SK-N-SH (cell line): ENCODE data around the gene MTPN. TPM values are rescaled to one million over a fixed set of nuclear protein-coding genes. Genes with fewer than 3 reads are reported as not detected.

ENCODE experiments used
- CTCF ChIA-PET: fragments of 300-600, 350-600 bp; formaldehyde crosslinking; extraction: SDS; loops from one replicate; lab custom pipeline; 2021; lab: Yijun Ruan, JAX
- POLR2A ChIA-PET: fragments of 350-600 bp; sonication (Branson Sonifier 250); formaldehyde crosslinking; extraction: SDS; loops from one replicate; lab custom pipeline; 2020; ENCODE audit warnings: antibody characterized with exemption, inconsistent platforms; lab: Yijun Ruan, JAX
- DNase-seq: peaks from one replicate; pipeline ENCODE4 v3.0.0; 2012
- H2AFZ ChIP-seq: fragments of 200-600 bp; sonication (generic); 2 replicates; pipeline ENCODE4 v1.8.1; 2016; ENCODE audit warnings: antibody characterized with exemption, mild to moderate bottlenecking, low read depth
- H3F3A ChIP-seq: fragments of 200-600 bp; sonication (generic); replicated peaks from 2 replicates; pipeline ENCODE3; 2016; ENCODE audit warnings: antibody characterized with exemption, mild to moderate bottlenecking; ENCODE audit not compliant: insufficient read depth
- H3K27ac ChIP-seq, 2 experiments: fragments of 200-500 bp in 1 of 2; fragments of 200-600 bp in 1 of 2; sonication (Bioruptor generic) in 1 of 2; sonication (generic), shearing (Covaris generic) in 1 of 2; 2 replicates each; pipeline versions ENCODE4 v1.5.1 to v1.6.1; 2014 to 2016; ENCODE audit warnings: low read depth in 2 of 2, inconsistent platforms in 1 of 2, low read length in 1 of 2, mild to moderate bottlenecking in 1 of 2, mixed read lengths in 1 of 2
- H3K27me3 ChIP-seq: fragments of 200-600 bp; sonication (generic), shearing (Covaris generic); 2 replicates; pipeline ENCODE4 v1.6.1; 2016; ENCODE audit warnings: mixed run types; ENCODE audit not compliant: insufficient read depth
- H3K36me3 ChIP-seq, 2 experiments: fragments of 200-500 bp in 1 of 2; fragments of 200-600 bp in 1 of 2; sonication (Bioruptor generic) in 1 of 2; sonication (generic) in 1 of 2; replicated peaks in 1 of 2; 2 replicates each; pipeline versions ENCODE3 to v1.5.1; 2014 to 2016; ENCODE audit warnings: low read length in 1 of 2, mild to moderate bottlenecking in 1 of 2; ENCODE audit not compliant: insufficient read depth in 2 of 2, control insufficient read depth in 1 of 2
- H3K4me1 ChIP-seq, 2 experiments: fragments of 200-500 bp in 1 of 2; fragments of 200-600 bp in 1 of 2; sonication (Bioruptor generic) in 1 of 2; sonication (generic), shearing (Covaris generic) in 1 of 2; 2 replicates each; pipeline versions ENCODE4 v1.5.1 to v1.6.1; 2014 to 2016; ENCODE audit warnings: low read depth in 1 of 2, low read length in 1 of 2, mixed run types in 1 of 2; ENCODE audit not compliant: insufficient read depth in 2 of 2, control insufficient read depth in 1 of 2
- H3K4me2 ChIP-seq: fragments of 200-600 bp; sonication (generic), shearing (Covaris generic); 2 replicates; pipeline ENCODE4 v1.6.1; 2017; ENCODE audit warnings: mixed run types
- H3K4me3 ChIP-seq, 2 experiments: fragments of 200-500 bp in 1 of 2; fragments of 200-600 bp in 1 of 2; sonication (Bioruptor generic) in 1 of 2; sonication (generic), shearing (Covaris generic) in 1 of 2; 2 replicates each; pipeline versions ENCODE4 v1.5.1 to v1.8.1; 2014 to 2016; ENCODE audit warnings: low read depth in 2 of 2, inconsistent platforms in 1 of 2, low read length in 1 of 2, mild to moderate bottlenecking in 1 of 2, mixed read lengths in 1 of 2, moderate library complexity in 1 of 2
- H3K79me2 ChIP-seq: fragments of 200-600 bp; sonication (generic); 2 replicates; pipeline ENCODE4 v1.8.1; 2017; ENCODE audit warnings: mild to moderate bottlenecking; ENCODE audit not compliant: insufficient read depth
- H3K9ac ChIP-seq: fragments of 200-600 bp; sonication (generic); 2 replicates; pipeline ENCODE4 v1.6.1; 2017; ENCODE audit warnings: mixed run types
- H3K9me2 ChIP-seq: fragments of 200-600 bp; sonication (generic); 2 replicates; pipeline ENCODE4 v1.6.1; 2017; ENCODE audit warnings: mixed run types
- H3K9me3 ChIP-seq: fragments of 200-600 bp; sonication (generic); 2 replicates; pipeline ENCODE4 v1.6.1; 2017; ENCODE audit warnings: mixed run types, mild to moderate bottlenecking, moderate library complexity
- H4K20me1 ChIP-seq: fragments of 200-600 bp; sonication (generic); 2 replicates; pipeline ENCODE4 v1.6.1; 2017; ENCODE audit warnings: mild to moderate bottlenecking, mixed run types; ENCODE audit not compliant: insufficient read depth
- CHD2 ChIP-seq: fragments of 150-350 bp; IDR thresholded peaks from 2 replicates; pipeline ENCODE4 v1.6.1; 2018; ENCODE audit warnings: low read length; ENCODE audit not compliant: partially characterized antibody
- ELF1 ChIP-seq: IDR thresholded peaks from 2 replicates; pipeline ENCODE4 v1.4.0; 2012
- EP300 ChIP-seq, 2 experiments: IDR thresholded peaks; 2 replicates each; pipeline versions ENCODE4 v1.4.0 to v1.6.1; 2012; ENCODE audit warnings: borderline replicate concordance in 1 of 2, low read depth in 1 of 2, low read length in 1 of 2
- FOSL2 ChIP-seq: IDR thresholded peaks from 2 replicates; pipeline ENCODE4 v1.4.0; 2012; ENCODE audit warnings: low read depth, mild to moderate bottlenecking, moderate library complexity, borderline replicate concordance
- FOXJ3 ChIP-seq: sonication (generic); formaldehyde crosslinking; IDR thresholded peaks from 2 replicates; pipeline ENCODE4 v1.5.1; 2020; ENCODE audit warnings: mild to moderate bottlenecking, missing genetic modification reagents
- NFIC ChIP-seq: IDR thresholded peaks from 2 replicates; pipeline ENCODE4 v1.4.0; 2012; ENCODE audit warnings: borderline replicate concordance
- PBX3 ChIP-seq: IDR thresholded peaks from 2 replicates; pipeline ENCODE4; 2012
- POLR2AphosphoS5 ChIP-seq: IDR thresholded peaks from 2 replicates; pipeline ENCODE4 v1.6.1; 2012; ENCODE audit warnings: low read depth, low read length
- RAD21 ChIP-seq: IDR thresholded peaks from 2 replicates; pipeline ENCODE4 v1.6.1; 2012; ENCODE audit warnings: mild to moderate bottlenecking, low read length
- RFX5 ChIP-seq: IDR thresholded peaks from 2 replicates; pipeline ENCODE4 v1.6.1; 2012; ENCODE audit warnings: mild to moderate bottlenecking, improper control_type of control experiment, low read length
- RXRA ChIP-seq: IDR thresholded peaks from 2 replicates; pipeline ENCODE4 v1.4.0; 2012; ENCODE audit warnings: low read depth, mild to moderate bottlenecking, borderline replicate concordance
- SIN3A ChIP-seq: IDR thresholded peaks from 2 replicates; pipeline ENCODE4 v1.6.1; 2012; ENCODE audit warnings: low read depth, mild to moderate bottlenecking, low read length, moderate library complexity, borderline replicate concordance
- SMC3 ChIP-seq: IDR thresholded peaks from 2 replicates; pipeline ENCODE4 v1.6.1; 2012; ENCODE audit warnings: low read depth, low read length, improper control_type of control experiment
- TCF12 ChIP-seq: IDR thresholded peaks from 2 replicates; pipeline ENCODE4 v1.4.0; 2012
- TEAD4 ChIP-seq: IDR thresholded peaks from 2 replicates; pipeline ENCODE4 v1.4.0; 2012; ENCODE audit warnings: mild to moderate bottlenecking, borderline replicate concordance; ENCODE audit not compliant: insufficient read depth
- USF1 ChIP-seq: IDR thresholded peaks from 2 replicates; pipeline ENCODE4 v1.4.0; 2012; ENCODE audit warnings: low read depth, borderline replicate concordance
- YY1 ChIP-seq: IDR thresholded peaks from 2 replicates; pipeline ENCODE4 v1.4.0; 2012; ENCODE audit warnings: low read depth, mild to moderate bottlenecking
- WGBS: methylation state at CpG from one replicate; pipeline ENCODE4 v1.1.6; 2017; ENCODE audit warnings: low lambda C conversion rate; 5-methylcytosine and 5-hydroxymethylcytosine counted together
- polyA plus RNA-seq, 3 experiments: library from polyadenylated mRNA; depleted of rRNA; stranded (reverse); fragments of >200 nt; gene quantifications; 2 replicates each; pipeline ENCODE4 v1.2.3, GENCODE V29; 2012
- TF ChIP-seq, protein P1 (sequence below): fragments of 150-350 bp; IDR thresholded peaks from 2 replicates; pipeline ENCODE4 v1.6.1; 2017; ENCODE audit warnings: antibody characterized with exemption, low read length, low read depth, borderline replicate concordance

Gene MTPN
- polyA plus RNA-seq, 1 of the 3 experiments (the other 2 are of a cell fraction) = 135 TPM

DNA sequence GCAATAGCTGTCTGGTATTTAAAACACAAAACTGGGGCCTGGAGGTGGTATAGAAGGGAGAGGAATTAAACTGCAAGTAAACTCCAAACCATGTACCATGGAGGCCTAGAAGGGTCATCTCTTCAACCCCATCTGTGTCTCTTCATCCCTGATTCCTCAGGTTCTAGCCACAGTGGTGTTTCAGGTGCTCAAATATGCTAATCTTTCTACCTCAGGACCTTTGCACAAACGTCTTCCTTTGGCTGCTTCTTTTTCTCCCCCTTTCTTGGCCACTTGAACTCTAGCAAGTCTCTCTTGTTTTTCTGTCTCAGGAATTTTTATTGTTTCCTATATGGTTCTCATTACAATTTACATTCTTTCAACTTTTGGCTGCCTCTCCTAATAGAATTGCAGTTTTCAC is 25.6 kb upstream of the MTPN start:
- H3K9me3 ChIP-seq = no peaks in the 10 kb centered on the region
- 3% methylated on average over 1 of the region's 1 CpG for WGBS
- no peaks in the 10 kb centered on the region for H3K79me2 ChIP-seq
- no peak overlapping the region for H3K4me3 ChIP-seq
- no peaks in the 10 kb centered on the region for H3K9me2 ChIP-seq
- H4K20me1 ChIP-seq = no peaks in the 10 kb centered on the region
- H3F3A ChIP-seq = no peaks in the 10 kb centered on the region
- H2AFZ ChIP-seq = no peak overlapping the region
- ChIA-PET CTCF (no interaction called here), POLR2A (no interaction called here)
- H3K4me2 ChIP-seq = no peak overlapping the region
- no peaks in the 10 kb centered on the region for H3K36me3 ChIP-seq
- H3K27ac ChIP-seq = no peak overlapping the region
- no peak for TF ChIP-seq CHD2
- no peak for TF ChIP-seq FOXJ3 (CRISPR knock-in tag)
- TF ChIP-seq ELF1 = no peak
- TF ChIP-seq POLR2AphosphoS5 = no peak
- TF ChIP-seq NFIC = no peak
- no peak for TF ChIP-seq PBX3
- no peak for TF ChIP-seq EP300 (IDR thresholded peaks at IDR 0.05; ENCODE audit: borderline replicate concordance in 1 of 2, low read depth in 1 of 2, low read length in 1 of 2)
- TF ChIP-seq, protein P1, sequence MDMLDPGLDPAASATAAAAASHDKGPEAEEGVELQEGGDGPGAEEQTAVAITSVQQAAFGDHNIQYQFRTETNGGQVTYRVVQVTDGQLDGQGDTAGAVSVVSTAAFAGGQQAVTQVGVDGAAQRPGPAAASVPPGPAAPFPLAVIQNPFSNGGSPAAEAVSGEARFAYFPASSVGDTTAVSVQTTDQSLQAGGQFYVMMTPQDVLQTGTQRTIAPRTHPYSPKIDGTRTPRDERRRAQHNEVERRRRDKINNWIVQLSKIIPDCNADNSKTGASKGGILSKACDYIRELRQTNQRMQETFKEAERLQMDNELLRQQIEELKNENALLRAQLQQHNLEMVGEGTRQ = no peak
- TF ChIP-seq RAD21 = no peak
- no peak for TF ChIP-seq TCF12
- no peak for TF ChIP-seq FOSL2
- no peak for TF ChIP-seq TEAD4
- no peak for TF ChIP-seq RXRA
- TF ChIP-seq SIN3A = no peak
- no peak for TF ChIP-seq RFX5
- TF ChIP-seq SMC3 = no peak
- TF ChIP-seq YY1 = no peak
- no peak for TF ChIP-seq USF1
- no peak overlapping the region for H3K9ac ChIP-seq
- no peaks in the 10 kb centered on the region for H3K27me3 ChIP-seq
- H3K4me1 ChIP-seq = no peaks in the 10 kb centered on the region
- no peak for DNase-seq
